HG02571 (cell line): Measurements from ENCODE around the gene ZNF473.
"Not testable (repeated sequence)": the region's sequence is repeated elsewhere in the genome, so short reads cannot be mapped to it uniquely, and the experiment has no call there.

Source experiments
- ATAC-seq: cut with Tn5 transposase; IDR thresholded peaks from one replicate; pipeline ENCODE4 v1.9.1; 2021; ENCODE audit warnings: mild to moderate bottlenecking, moderate library complexity; ENCODE audit not compliant: unreplicated experiment

Gene ZNF473

GRCh38 chr19:50047671-50048070 lies 21.9 kb downstream of the ZNF473 start:
- no peak for ATAC-seq

DNA sequence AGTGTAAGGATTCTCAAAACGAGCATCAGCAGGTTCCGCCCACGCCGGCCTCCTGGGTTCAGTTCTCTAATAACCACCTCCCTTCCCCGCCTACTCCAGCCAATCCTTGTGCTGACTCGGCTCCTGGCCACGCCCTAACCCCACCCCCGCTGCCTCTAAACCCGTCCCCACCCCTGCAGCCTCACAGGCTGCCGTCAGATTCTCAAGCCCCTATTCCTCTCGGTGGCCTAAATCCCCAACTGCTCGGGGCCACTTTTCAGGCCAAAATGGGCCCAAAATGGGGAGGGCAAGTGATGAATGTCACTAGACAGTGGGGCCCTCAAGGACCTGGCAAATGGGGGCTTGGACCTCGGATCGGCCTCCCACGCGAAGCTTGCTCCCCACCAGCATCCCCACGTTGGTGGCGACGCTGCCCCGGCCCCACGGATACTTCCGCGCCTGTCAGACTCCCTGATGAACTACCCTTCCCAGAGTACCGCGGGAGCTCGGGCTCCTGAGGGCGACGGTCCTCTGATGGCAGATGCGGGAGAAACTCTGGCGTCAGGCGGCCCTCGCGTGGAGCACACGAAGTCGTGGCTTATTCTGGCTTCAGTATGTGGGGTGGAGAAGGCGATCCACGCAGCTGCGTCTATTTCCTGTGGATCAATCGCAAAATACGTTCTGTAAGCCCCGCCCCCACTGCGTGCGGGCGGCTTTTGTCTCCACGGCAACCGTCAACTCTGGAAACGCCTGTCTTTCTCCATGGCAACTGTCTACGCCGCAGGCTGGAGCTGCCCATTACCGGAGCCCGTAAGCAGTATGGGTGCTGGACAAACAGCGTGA lies 24.8 kb downstream of the ZNF473 start:
- no peak for ATAC-seq

- ATAC-seq = not testable (repeated sequence)
These were observed 25.6 kb downstream of the ZNF473 start for GRCh38 chr19:50051228-50051895.

- ATAC-seq = no peak
These were observed 26.2 kb downstream of the ZNF473 start for GRCh38 chr19:50051964-50052363.

- ATAC-seq = no peak
These were observed 27.3 kb downstream of the ZNF473 start for GRCh38 chr19:50053119-50053518.

DNA sequence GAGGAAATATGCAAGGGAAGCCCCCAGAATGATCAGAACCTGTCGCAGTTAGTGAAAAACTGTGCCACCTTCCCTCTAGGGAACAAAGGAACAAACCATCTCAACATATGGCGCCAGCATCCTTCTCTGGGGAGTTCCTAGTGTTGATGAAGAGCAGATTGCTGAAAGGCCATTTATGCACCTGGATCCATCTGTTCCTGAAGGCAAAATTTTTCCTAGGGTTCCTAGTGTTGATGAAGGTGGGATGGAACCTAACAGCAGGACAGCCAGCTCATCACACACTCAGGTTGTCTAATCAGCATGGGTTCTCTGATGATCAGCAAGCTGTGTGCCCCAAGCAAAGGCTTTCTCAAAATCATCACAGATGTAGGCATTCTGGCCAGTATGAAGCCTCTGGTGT lies 32.6 kb downstream of the ZNF473 start:
- no peak for ATAC-seq

DNA sequence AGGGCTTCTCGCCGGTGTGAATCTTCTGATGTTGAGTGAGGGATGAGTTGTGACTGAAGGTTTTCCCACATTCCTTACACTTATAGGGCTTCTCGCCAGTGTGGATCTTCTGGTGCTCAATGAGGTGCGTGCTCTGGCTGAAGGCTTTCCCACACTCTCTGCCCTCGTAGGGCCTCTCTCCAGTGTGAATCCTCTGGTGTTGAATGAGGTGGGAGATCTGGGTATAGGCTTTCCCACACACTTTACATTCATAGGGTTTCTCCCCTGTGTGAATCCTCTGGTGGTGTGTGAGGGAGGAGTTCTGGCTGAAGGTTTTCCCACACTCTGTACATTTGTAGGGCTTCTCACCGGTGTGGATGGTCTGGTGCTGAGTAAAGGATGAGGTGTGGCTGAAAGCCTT lies 33.2 kb downstream of the ZNF473 start:
- ATAC-seq = no peak

DNA sequence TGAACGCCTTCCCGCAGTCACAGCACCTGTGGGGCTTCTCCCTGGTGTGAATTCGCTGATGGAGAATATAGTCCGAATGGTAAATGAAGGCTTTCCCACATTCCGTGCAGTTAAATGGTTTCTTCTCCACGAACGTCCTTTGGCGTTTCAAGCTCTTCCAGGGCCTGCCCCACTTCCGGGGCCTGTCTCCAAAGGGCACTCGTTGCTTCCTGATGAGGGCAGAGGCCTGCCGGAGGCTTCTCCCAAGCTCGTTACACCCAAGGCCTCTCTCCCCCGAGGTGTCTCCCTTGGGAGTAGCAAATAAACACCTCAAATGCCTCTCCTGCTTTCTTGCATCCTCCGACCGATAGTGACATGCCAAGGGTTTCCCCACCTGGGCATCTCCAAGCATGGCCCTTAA lies 34.3 kb downstream of the ZNF473 start:
- no peak for ATAC-seq

DNA sequence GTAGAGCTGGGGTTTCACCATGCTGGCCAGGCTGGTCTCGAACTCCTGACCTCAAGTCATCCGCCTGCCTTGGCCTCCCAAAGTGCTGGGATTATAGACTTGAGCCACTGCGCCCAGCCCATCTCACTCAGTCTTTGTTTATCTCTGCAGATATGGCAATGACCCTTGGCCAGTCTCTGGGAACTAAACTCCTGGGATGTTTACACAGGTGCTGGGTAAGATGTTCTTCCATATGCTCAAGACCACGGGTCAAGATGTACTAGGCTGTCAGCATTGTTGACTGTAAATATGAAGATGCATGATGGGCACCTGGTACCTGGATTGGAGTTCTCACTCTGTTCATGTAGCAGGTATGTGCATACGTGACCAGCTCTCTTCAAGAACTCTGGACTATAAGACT lies 35.8 kb downstream of the ZNF473 start:
- ATAC-seq = no peak

GRCh38 chr19:50065938-50066337 lies 40.1 kb downstream of the ZNF473 start:
- no peak for ATAC-seq

GRCh38 chr19:50067575-50067974 lies 41.8 kb downstream of the ZNF473 start:
- ATAC-seq = no peak

DNA sequence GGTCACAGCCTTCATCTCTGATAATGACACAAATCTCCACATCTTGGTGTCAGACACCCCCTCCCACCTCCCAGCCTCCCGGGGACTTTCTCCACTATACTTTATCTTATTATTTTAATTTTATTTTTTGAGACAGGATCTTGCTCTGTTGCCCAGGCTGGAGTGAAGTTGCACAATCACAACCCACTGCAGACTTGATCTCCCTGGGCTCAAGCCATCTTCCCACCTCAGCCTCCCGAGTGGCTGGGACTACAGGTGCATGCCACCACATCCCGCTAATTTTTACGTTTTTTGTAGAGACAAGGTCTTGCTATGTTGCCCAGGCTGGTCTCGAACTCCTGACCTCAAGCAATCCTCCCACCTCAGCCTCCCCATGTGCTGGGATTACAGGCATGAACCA lies 42.6 kb downstream of the ZNF473 start:
- not testable (repeated sequence) for ATAC-seq

- not testable (repeated sequence) for ATAC-seq
These were observed 49.3 kb downstream of the ZNF473 start for GRCh38 chr19:50075076-50075475.

GRCh38 chr19:50075644-50076372 lies 50.0 kb downstream of the ZNF473 start:
- ATAC-seq = not testable (repeated sequence)

GRCh38 chr19:50076581-50077355 lies 51.0 kb downstream of the ZNF473 start:
- not testable (repeated sequence) for ATAC-seq

DNA sequence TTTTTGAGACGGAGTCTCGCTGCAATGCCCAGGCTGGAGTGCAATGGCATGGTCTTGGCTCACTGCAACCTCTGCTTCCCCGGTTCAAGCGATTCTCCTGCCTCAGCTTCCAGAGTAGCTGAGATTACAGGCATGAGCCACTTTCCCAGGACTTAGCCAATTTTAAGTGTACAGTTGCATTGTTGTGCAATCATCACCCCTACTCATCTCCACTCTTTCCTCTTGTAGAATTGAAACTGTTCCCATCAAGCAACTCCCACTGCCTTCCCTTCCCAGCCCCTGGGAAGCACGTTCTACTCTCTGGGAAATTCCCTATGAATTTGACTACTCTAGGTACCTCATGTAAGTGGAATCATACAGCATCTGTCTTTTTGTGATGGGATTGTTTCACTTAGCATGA lies 53.2 kb downstream of the ZNF473 start:
- not testable (repeated sequence) for ATAC-seq

DNA sequence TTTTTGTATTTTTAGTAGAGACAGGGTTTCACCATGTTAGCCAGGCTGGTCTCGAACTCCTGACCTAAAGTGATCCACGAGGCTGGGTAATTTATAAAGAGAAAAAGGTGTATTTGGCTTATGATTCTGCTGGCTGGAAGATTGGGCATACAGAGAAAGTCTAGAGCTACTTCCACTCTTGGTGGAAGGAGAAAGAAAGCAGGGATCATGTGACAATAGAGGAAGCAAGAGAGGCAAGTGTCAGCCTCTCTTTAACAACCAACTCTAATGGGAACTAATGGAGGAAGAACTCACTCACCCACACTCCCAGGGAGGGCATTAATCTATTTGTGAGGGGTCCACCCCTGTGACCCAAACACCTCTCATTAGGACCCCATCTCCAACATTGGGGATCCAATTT lies 58.6 kb downstream of the ZNF473 start:
- not testable (repeated sequence) for ATAC-seq

DNA sequence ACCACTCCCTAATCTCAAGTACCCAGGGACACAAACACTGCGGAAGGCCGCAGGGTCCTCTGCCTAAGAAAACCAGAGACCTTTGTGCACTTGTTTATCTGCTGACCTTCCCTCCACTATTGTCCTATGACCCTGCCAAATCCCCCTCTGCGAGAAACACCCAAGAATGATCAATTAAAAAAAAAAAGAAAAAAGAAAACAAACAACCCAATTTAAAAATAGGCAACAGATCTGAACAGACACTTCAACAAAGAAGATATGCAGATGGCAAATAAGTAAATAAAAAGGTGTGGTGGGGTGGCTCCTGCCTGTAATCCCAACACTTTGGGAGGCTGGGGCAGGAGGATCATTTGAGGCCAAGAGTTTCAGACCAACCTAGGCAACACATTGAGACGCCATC lies 61.3 kb downstream of the ZNF473 start:
- ATAC-seq = not testable (repeated sequence)

DNA sequence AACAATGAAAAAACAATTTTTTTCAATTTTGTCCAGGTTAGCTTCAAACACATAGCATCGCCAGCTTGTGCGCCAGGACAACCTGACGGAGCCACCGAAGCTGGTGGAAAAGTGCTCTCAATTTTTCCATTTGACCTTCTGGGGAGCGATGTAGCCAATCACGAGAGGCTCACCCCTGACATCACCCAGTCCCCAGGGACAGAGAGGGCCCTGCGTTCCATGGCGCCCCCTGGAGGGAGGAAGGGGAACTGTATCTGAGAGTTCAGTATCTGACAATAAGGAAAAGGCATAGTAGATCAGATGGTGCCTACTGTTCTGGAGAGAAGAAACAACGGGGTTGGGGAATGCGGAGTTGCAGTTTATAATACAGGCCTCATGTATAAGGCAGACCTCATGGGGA lies 64.9 kb downstream of the ZNF473 start:
- ATAC-seq = not testable (repeated sequence)

DNA sequence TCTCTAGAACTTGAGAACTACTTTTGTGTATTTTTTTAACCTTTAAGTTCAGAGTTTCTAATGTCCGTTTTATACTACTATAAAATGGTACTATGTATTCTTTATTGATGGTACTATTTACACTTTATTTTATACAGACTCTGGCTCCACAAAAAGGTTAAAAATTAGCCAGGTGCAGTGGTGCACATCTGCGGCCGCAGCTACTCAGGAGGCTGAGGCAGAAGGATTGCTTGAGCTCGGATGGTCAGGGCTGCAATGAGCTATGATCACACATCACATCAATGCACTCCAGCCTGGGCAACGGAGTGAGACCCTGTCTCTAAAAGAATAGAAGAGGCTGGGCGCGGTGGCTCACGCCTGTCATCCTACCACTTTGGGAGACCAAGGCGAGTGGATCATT lies 66.0 kb downstream of the ZNF473 start:
- ATAC-seq = not testable (repeated sequence)

DNA sequence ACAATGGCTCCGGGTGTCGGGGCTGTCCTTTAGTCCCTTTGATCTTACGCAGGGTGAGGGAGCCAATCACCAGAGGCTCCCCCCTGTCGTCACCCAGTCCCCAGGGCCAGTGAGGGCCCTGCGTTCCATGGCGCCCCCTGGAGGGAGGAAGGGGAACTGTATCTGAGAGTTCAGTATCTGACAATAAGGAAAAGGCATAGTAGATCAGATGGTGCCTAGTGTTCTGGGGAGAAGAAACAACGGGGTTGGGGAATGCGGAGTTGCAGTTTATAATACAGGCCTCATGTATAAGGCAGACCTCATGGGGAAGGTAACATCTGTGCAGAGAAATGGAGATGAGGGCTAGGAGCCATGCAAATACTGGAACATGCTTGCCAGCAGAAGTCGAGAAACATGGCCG lies 66.8 kb downstream of the ZNF473 start:
- not testable (repeated sequence) for ATAC-seq
